CD4-positive, alpha-beta T cell treated with Interleukin-1 beta for 1 hour (primary cell): Measurements from ENCODE around the gene SUN1.
"Not testable (repeated sequence)": the region's sequence is repeated elsewhere in the genome, so short reads cannot be mapped to it uniquely, and the experiment has no call there.

Experiments used
- DNase-seq, 2 donors: peaks; one replicate each; pipeline ENCODE4 v3.0.0-alpha.2; 2020 to 2022

SUN1 gene

DNA sequence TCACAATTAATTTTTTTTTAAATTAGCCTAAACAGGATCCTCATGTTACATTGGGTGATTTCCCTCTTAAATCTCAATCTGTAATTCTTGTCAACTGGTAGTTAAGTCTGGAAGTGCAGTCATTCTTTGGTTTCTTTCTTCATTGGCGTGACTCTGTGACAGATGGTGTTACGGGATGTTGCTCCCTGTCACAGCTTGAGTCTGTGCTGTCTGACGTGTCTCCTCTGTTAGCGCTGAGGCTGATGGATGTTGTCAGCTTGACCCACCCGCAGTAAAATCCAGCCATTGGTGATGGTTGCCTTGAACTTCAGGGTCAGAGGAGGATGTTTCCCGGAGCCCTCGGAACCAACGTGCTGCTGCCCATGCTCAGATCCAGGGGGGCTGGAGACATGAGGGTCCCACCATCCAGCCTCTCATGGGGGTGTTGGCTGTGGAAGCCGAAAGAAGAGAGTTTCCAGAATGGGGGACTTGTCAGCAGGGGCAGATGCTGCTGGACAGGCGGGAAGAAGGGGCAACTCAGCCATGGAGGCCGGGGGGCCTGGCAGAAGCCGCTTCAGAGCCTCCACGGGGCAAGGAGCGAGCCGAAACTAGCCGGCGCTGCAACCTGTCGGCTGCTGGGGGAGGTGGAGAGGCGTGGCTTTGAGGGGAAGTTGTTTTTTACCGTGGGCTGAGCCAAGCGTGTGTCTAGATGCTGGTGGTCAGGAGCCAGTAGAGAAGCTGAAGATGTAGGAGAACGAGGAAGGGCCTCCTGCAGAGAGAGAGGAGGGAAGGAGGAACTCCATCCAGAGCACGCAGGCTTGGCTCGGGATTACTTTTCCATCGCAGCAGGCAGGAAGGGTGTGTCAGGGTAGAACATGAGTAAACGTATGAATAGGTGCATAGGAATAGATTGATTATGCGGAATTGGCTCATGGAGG, 3.5 kb downstream of the SUN1 start:
- DNase-seq: no peak

DNA sequence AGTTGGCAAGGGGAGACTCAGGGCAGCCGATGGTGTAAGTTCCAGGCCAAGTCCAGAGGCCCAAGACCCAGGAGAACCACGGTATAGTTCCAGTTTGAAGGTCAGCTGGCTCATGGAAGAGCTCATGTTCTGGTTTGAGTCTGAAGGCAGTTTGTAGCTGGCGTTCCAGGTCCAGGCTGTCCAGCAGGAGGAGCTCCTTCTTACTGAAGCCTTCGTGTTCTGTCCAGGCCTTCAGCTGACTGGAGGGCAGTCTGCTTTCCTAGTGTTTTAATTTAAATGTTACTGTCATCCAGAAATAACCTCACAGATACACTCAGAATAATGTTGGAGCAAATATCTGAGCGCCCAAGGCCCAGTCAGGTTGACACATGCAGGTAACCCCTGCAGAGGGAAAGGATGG, 4.2 kb downstream of the SUN1 start:
- no peak for DNase-seq

DNA sequence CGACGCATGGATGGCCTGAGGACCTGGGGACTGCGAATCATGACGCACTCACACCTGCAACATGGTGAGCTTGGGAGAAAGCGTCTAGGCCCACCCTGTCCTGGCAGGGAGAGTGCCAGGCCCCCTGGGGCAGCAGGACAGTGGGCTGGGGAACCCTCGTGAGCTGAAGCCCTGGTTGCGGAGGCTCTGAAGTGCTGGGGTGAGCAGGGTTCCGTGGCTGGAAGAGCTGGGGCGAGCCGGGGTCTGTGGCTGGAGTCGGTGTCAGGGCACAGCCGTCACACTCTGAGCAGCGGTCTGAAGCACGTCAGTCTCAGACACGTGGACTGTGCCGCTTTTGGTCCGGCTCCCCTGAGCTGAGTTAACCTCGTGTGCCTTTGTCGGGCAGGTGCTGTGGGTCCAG, 4.7 kb downstream of the SUN1 start:
- no peak for DNase-seq

DNA sequence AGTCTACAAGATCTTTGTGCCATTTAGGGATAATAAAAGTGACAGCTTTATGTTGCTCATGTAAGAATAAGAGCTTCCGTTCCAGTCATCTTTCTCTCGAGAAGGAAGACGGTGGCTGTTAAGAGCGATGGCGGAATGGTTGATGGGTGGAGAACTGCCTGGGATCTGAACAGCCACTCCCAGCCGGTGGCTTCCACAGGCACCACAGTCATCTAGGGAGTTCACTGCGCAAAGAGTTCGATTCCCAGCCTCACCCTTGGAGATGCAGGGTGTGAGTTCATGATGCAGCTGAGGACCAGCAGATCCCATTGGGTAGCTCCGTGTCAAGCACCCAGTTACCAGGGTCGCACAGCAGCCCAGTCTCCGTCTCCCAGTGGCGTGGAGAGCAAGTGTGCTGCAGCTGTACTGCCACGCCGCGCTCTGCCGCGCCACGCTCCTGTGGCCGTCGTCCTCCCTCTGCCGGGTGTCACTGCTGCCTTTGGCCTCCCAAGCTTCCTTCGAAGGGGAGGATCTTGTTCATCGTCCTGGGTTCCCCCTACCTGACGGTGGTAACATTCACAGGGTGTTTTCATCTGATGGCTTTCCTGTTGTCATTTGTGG, 7.8 kb downstream of the SUN1 start:
- no peak for DNase-seq

DNA sequence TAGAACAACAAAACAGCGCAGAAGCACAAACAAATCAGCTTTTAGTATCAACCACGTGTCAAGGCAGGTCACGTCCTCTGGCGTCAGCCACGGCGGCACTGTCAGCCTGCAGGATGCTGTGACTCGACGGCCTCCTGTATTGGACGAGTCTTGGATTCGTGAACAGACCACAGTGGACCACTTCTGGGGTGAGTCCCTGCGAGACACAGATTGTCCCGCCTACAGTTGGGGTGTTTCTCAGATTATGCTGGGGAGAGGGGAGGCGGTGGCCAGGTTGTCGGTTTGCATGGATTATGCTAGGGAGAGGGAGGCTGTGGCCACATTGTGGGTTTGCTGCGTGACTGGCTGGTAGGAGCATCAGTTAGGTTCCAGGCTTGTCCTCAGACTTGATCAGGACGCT, 9.7 kb downstream of the SUN1 start:
- DNase-seq: no peak

DNA sequence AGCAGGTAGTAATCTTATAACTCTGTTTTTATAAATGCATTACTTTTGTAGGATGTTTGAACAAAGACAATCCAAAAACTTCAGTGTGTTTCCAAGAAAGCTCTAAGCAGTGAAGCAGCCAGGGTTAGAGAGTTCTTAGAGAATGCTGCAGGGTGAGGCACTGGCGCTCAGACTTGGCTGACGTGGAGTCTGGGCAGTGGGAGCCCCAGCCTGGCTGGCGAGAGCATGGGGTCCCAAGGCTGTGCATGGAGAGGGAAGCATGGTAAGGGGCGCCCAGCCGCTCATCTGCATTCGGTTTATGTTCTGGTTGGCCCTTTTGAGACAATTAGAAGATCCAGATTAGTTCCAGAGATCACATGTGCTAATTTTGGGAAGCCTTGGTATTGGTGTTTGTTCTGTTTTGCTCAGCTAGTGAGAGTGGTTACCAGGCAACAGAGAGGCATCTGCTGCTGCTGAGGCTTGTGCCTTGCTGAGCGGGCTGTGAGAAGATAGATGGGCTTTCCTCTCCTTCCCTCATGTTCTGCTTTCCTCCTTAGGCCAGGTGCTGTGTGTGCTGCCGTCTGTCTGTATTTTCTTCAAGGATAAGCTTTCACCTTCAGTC, 10.3 kb downstream of the SUN1 start:
- no peak for DNase-seq

DNA sequence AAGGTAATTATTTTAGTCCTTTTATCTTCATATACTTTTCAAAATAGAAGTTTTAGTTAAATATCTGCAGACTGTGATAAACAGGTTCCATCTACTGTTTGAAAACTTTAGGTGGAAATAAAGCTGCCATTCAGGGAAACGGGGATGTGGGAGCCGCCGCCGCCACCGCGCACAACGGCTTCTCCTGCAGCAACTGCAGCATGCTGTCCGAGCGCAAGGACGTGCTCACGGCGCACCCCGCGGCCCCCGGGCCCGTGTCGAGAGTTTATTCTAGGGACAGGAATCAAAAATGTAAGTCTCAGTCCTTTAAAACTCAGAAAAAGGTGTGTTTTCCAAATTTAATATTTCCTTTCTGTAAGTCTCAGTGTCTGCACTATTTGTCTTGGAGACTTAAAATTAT, 11.0 kb downstream of the SUN1 start:
- DNase-seq: no peak

DNA sequence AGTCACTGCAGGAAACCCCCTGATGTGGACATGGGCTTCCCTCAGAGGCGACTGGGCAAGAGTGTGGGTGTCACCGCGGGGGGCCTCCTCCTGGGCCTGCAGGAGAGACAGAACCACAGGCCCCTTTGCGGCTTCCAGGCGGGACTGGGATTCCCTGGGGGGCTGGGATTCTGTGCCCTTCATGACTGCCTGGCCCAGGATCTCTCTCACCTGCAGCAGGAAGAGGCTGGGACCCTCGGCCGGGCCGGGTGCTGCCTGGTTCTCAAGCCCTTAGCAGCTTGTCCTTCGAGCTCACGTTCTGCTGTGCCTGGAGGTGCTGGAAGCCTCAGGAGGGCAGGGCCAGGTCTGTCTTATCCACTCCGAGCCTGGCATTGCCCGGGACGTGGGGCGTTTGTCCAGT, 11.8 kb downstream of the SUN1 start:
- DNase-seq: no peak

DNA sequence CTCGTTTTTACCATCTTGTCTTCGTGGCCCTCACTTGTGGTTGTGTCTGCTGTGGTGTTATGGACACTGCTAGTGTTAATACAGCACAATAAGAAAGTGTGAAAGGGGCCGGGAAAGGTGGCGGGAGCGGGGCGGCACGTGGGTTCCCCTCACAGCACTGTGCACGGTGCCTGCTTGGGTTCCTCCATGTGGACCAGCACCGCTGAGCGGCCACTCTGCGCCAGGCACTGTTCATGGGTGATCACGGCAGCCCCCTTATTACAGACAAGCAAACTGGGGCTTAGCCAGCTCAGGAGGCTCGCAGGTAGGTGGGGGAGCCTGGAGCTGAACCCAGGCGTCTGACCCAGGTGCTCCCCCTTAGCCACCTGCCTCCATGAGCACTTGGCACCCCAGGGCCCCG, 12.2 kb downstream of the SUN1 start:
- DNase-seq: no peak

DNA sequence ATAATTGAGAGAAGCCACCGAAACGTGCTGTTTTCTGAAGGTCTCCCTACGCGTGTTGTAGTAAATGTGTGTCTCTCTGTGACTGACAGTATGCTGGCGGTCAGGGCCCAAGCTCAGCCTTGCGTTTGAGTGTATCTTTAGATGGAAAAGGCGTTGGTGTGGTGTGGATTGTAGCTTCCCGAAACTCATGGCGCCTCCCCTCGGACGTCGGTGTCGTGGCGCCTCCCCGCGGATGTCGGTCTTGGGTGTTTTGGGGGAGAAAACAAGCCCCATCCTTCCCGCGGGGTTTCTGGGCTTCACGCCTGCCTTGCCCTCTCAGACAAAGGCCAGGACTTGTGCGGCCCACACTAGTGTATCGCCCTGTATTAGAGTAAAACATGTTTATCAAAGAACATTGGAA, 12.8 kb downstream of the SUN1 start:
- no peak for DNase-seq

DNA sequence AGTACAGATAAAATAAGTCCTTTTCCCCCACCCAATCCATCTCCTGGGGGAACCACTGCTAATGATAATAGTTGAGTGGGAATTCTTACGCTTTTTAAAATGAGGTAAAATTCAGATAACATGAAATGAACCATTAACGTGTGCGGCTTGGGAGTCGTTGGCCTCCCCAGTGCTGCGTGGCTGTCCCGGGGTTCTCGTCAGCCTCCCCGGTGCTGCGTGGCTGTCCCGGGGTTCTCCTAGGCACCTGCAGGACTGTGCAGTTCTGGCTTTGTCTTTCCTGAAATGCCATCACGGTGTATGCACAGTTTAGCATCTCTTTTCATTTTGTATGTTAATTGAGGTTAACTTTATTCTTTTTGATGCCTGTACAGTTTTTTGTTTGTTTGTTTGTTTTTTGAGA, 13.5 kb downstream of the SUN1 start:
- no peak for DNase-seq

DNA sequence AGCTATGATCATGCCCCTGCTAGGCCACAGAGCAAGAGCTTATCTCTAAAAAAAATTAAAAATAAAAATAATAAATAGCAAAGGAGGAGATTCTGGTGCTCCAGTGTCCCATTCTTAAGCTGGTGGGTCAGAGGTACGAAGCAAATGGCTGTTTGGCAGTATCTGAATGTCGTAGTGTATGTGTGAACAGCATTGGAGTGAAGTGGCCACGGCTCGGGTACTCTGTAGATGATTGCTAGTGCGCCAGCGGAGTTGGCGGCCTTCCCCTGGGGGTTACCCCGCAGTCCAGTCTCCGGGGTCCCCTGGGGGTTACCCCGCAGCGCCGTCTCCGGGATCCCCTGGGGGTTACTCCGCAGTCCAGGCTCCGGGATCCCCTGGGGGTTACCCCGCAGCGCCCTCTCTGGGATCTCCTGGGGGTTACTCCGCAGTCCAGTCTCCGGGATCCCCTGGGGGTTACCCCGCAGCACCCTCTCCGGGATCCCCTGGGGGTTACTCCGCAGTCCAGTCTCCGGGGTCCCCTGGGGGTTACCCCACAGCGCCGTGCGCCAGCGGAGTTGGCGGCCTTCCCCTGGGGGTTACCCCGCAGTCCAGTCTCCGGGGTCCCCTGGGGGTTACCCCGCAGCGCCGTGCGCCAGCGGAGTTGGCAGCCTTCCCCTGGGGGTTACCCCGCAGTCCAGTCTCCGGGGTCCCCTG, 14.8 kb downstream of the SUN1 start:
- DNase-seq: not testable (repeated sequence)

DNA sequence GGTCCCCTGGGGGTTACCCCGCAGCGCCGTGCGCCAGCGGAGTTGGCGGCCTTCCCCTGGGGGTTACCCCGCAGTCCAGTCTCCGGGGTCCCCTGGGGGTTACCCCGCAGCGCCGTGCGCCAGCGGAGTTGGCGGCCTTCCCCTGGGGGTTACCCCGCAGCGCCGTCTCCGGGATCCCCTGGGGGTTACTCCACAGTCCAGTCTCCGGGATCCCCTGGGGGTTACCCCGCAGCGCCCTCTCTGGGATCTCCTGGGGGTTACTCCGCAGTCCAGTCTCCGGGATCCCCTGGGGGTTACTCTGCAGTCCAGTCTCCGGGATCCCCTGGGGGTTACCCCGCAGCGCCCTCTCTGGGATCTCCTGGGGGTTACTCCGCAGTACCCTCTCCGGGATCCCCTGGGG, 15.5 kb downstream of the SUN1 start:
- not testable (repeated sequence) for DNase-seq

DNA sequence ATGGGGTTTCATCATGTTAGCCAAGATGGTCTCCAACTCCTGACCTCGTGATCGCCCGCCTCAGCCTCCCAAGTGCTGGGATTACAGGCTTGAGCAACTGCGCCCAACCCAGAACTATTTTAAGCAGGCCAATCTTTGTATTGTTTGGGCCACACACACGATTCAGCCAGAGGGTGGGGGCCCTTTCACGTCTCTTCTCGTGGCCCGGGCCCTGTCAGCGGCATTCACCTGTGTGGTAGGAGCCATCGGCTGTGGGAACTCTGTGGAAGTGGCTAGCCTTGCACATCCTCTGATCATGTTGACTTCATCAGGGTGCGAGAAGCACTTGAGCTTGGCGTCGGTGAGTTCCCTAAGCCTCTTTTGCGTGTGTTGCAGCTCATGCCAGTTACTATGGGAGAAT, 16.9 kb downstream of the SUN1 start:
- no peak for DNase-seq

DNA sequence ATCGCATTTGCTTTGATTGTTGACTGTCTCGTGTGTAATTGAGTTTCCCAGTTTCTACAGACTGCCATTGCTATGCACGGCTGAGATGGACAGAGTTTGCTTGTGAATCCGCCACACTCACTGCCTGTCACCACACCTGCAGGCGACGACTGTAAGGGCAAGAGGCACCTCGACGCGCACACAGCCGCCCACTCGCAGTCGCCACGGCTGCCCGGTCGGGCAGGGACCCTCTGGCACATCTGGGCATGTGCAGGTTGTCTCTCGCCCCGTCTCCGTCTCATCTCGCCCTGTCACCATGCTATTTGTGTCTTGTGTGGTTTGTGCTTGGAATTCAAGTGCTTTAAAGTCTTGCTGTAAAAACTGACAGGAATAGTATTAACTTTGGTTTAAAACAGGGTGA, 17.5 kb downstream of the SUN1 start:
- DNase-seq: no peak

DNA sequence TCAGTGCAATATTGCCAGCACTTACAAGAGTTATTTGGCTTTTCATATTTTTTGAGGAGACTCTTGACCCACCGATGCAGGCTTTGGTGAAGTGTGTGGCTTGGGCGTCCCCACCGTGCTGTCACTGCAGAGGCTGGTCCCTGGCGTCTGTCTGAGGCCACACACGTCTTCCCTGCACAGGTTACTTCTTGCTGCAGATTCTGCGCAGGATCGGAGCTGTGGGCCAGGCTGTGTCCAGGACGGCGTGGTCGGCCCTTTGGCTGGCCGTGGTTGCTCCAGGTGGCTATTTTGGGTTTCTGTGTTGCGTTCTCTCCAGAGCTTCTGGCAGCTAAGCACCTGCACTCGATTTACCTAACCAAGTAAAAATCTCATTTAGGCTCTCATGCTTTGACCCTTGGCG, 18.9 kb downstream of the SUN1 start:
- no peak for DNase-seq

DNA sequence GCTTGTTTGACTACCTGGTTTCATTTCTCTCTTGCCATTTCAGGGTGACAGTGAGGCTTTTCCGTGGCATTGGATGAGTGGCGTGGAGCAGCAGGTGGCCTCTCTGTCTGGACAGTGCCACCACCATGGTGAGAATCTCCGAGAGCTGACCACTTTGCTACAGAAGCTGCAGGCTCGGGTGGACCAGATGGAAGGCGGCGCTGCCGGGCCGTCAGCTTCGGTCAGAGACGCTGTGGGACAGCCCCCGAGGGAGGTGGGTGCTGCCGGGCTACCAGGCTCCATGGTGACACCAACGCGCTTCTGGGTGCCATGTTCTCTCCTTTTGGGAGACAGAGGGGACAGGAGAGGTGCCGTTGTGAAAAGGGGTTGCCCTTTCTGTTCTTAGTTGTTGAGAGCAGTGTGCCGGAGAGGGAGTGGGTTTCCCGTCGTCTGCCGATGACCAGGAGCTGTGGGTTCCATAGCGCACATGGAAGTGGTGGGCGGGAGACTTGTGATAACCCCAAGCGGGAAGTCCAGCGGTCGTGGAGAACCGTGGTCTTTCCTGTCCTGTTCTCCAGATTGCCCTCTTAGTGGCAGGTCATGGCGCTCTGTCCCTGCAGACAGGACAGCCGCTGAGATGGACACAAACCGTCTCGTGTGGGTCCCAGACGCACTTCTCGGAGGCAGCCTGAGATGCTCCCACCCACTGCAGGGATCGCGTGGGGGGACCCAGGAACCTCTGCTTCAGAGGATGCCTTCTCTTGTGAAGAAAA, 21.3 kb downstream of the SUN1 start:
- DNase-seq: no peak

DNA sequence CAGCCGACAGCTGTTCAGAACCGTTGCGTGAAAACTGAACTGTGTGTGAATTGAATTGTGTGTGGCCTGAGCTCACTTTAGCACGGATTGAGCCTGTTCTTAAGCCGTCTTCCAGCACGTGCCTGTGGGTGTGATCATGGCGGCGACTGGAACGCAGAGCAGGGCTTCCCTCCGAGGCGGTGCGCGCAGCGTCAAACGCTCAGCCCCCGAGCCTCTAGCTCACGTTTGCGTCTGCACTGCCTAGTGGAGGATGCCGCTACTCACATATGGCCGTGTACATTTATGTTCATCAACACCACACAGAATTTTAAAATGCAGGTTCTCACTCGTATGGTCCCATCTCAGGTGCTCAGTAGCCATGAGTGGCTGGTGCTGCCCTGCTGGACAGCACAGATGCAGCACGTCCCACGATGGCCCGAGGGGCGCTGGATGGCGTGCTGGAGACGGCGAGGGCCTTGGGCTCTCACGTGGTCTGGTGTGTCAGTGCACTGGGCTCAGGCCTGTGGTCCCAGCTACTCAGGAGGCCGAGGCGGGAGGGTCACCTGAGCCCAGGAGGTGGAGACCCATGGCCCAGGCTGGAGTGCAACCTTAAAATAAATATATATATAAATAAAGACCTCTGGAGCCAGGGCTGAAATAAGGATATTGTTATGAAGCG, 22.0 kb downstream of the SUN1 start:
- DNase-seq: no peak

DNA sequence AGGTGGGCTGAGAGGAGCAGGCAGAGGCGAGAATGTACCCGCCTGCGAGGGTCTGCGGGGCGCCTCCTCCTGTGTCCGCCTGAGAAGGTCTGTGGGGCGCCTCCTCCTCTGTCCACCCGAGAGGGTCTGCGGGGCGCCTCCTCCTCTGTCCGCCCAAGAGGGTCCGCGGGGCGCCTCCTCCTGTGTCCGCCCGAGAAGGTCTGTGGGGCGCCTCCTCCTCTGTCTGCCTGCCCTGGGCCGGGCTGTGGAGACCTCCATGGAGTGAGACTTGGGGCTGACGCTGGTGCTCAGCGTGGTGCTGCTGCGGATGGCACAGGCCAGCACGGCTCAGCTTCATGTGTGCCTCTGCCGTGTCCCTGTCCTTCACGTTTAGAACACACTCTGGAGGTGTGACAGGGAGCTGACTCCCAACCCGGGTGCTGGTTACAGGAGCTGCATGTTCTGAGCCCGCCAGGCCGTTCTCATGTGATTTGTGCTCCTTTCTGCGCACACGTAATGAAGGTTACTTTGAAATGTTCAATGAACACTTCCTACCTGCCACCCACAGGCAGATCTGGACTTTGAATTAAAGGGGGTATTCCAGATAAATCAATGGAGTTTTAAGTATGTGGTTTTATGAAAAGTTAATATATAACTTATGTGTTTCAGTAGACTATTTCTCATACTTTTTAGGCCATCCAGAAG, 23.6 kb downstream of the SUN1 start:
- no peak for DNase-seq

DNA sequence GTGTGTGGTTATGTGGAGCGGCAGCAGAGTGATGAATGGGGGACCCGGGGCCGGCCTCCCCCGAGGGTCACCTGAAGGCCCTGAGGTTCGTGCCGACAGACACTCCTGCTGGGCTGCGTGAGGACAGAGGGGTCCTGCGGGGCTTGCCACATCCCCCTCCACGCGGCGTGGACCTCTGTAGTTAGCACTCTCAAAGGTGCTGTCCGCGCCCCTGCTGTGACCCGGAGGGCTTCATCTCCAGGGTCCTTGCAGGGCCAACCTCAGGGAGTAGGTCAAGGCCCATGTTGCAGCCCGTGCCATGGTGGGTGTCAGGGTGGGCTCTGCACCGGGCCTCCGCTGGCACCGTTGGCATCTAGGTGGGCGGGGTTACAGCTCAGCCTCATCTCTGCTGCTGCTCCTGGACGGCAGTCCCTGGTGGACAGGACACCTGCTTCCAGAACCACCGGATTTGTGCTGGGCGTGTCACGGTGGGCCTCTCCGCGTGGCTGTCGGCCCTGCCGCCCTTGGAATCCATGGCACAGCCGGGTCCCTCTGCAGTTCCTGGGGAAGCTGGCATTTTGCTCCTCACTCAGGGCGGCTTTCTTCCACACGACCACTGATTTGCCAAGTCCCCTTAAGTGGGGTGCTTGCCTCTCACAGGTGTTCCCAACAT, 24.3 kb downstream of the SUN1 start:
- no peak for DNase-seq

DNA sequence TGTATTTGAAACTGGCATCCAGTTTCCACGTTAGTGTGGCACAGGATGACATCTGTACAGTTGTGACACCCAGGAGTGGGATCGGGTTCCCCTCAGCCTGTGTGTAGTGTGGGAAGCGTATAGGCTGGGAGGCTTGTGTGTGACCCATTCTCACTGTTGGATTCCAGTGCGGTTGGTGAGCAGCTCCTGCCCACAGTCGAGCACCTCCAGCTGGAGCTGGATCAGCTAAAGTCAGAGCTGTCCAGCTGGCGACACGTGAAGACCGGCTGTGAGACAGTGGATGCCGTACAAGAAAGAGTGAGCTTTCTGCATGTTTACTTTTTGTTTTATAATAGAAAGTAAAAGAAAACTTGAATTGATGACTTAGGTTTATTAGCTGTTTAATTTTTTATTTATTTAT, 25.4 kb downstream of the SUN1 start:
- no peak for DNase-seq
